K562 (cell line): ENCODE measurements around the gene DNAJB14. TPM values are rescaled to one million over a fixed set of nuclear protein-coding genes. Genes with fewer than 3 reads are reported as not detected.
A peak's percentile ranks its signal among the peaks of the same experiment; 100 is the strongest.

Experiments
- ATAC-seq: fragments of 200-7000 bp; cut with Tn5 transposase; 3 replicates; pipeline ENCODE4 v1.9.1; 2020; ENCODE audit warnings: moderate library complexity
- BruUV-seq: library from RNA; stranded (reverse); fragments of 400-500 nt; replicated peaks from 2 replicates; lab custom pipeline; 2021; lab: Mats Ljungman, UMichigan
- CTCF ChIA-PET: fragments of 300-600 bp; formaldehyde crosslinking; extraction: SDS; loops from one replicate; lab custom pipeline; 2021; ENCODE audit warnings: low intra/inter-chr PET ratio; lab: Yijun Ruan, JAX
- POLR2A ChIA-PET: fragments of 300-600, 350-650 bp; sonication (Branson Sonifier 250); formaldehyde crosslinking; extraction: SDS; loops from one replicate; lab custom pipeline; 2021; ENCODE audit warnings: antibody characterized with exemption, inconsistent platforms; lab: Yijun Ruan, JAX
- DNase-seq, 4 experiments: peaks; one replicate each; pipeline versions ENCODE4 v3.0.0 to v3.0.0-alpha.2; 2011 to 2018; ENCODE audit warnings: low spot score in 3 of 4, mixed read lengths in 3 of 4; ENCODE audit errors: extremely low read depth in 1 of 4
- FAIRE-seq: peaks from 2 replicates; lab custom pipeline; 2011; peaks lifted over from hg19 to GRCh38; lab: Jason Lieb, UNC
- H2AFZ ChIP-seq: 2 replicates; pipeline ENCODE4 v1.6.0; 2011; ENCODE audit warnings: low read depth, low read length, control low read depth, inconsistent platforms
- H3K27ac ChIP-seq: fragments of 200-600 bp; 3 replicates; pipeline ENCODE4 v1.8.0; 2011; ENCODE audit warnings: low read depth, mild to moderate bottlenecking, control low read depth, inconsistent platforms, low read length, moderate library complexity, mixed read lengths; ENCODE audit errors: extremely low read depth
- H3K27me3 ChIP-seq, 2 experiments: fragments of 300-600 bp in 1 of 2; 2 replicates in 1 of 2; 3 replicates in 1 of 2; pipeline versions ENCODE4 v1.6.0 to v1.8.0; 2011; ENCODE audit warnings: inconsistent platforms in 2 of 2, low read length in 2 of 2, mild to moderate bottlenecking in 1 of 2, mixed read lengths in 1 of 2, moderate library complexity in 1 of 2; ENCODE audit not compliant: control insufficient read depth in 2 of 2, insufficient read depth in 2 of 2
- H3K36me3 ChIP-seq: fragments of 300-600 bp; 3 replicates; pipeline ENCODE4 v1.8.0; 2011; ENCODE audit warnings: mild to moderate bottlenecking, low read length, inconsistent platforms; ENCODE audit not compliant: control insufficient read depth, insufficient read depth
- H3K4me1 ChIP-seq, 2 experiments: fragments of 200-600 bp in 1 of 2; replicated peaks in 1 of 2; 2 replicates in 1 of 2; 3 replicates in 1 of 2; pipeline versions ENCODE4 v1.5.1 to v1.8.0; 2011; ENCODE audit warnings: inconsistent platforms in 2 of 2, low read length in 2 of 2, mild to moderate bottlenecking in 1 of 2, mixed read lengths in 1 of 2, moderate library complexity in 1 of 2; ENCODE audit not compliant: control insufficient read depth in 2 of 2, insufficient read depth in 2 of 2
- H3K4me2 ChIP-seq: 2 replicates; pipeline ENCODE4 v1.6.1; 2011; ENCODE audit warnings: low read length, control low read depth, inconsistent platforms, mixed read lengths; ENCODE audit not compliant: insufficient read depth
- H3K4me3 ChIP-seq: fragments of 200-600 bp; sonication (generic), shearing (Covaris generic); 2 replicates; pipeline ENCODE4 v1.5.1; 2016; ENCODE audit warnings: control low read depth, inconsistent platforms
- H3K79me2 ChIP-seq: fragments of 200-600 bp; 3 replicates; pipeline ENCODE4 v1.8.0; 2011; ENCODE audit warnings: low read length, inconsistent platforms; ENCODE audit not compliant: control insufficient read depth, insufficient read depth
- H3K9ac ChIP-seq, 2 experiments: 2 replicates each; pipeline versions ENCODE4 v1.6.0 to v1.6.1; 2011; ENCODE audit warnings: low read depth in 2 of 2, low read length in 2 of 2, control low read depth in 1 of 2, inconsistent platforms in 1 of 2, mild to moderate bottlenecking in 1 of 2, mixed read lengths in 1 of 2; ENCODE audit not compliant: insufficient read depth in 1 of 2
- H3K9me1 ChIP-seq: one replicate; pipeline ENCODE4 v1.6.0; 2011; ENCODE audit warnings: inconsistent platforms, mild to moderate bottlenecking, low read length, moderate library complexity; ENCODE audit not compliant: control insufficient read depth, insufficient read depth
- H3K9me3 ChIP-seq: replicated peaks from 2 replicates; pipeline ENCODE4 v1.5.1; 2011; ENCODE audit warnings: low read depth, low read length, inconsistent platforms; ENCODE audit not compliant: control insufficient read depth, insufficient read depth
- H4K20me1 ChIP-seq: replicated peaks from 2 replicates; pipeline ENCODE4 v1.6.1; 2011; ENCODE audit warnings: low read length, inconsistent platforms, mixed read lengths; ENCODE audit not compliant: control insufficient read depth, insufficient read depth
- AFF1 ChIP-seq, 2 experiments: fragments of 450-650 bp; IDR thresholded peaks; 2 replicates each; pipeline ENCODE4 v1.6.1; 2018; ENCODE audit warnings: mild to moderate bottlenecking in 2 of 2, low read depth in 1 of 2; ENCODE audit not compliant: partially characterized antibody in 2 of 2
- CUX1 ChIP-seq: fragments of 200-800 bp; sonication (Bioruptor generic); IDR thresholded peaks from 2 replicates; pipeline ENCODE4 v1.6.1; 2016; ENCODE audit warnings: missing genetic modification characterization, missing compliant biosample characterization
- ZNF232 ChIP-seq: sonication (generic); formaldehyde crosslinking; IDR thresholded peaks from 2 replicates; pipeline ENCODE4 v1.8.0; 2022; ENCODE audit warnings: mild to moderate bottlenecking, missing genetic modification reagents
- WGBS: fragments of 100-300 bp; shearing (Covaris generic); methylation state at CpG from one replicate; pipeline ENCODE4 v1.1.6; 2016; ENCODE audit warnings: low coverage, mixed read lengths; ENCODE audit not compliant: insufficient coverage; ENCODE audit errors: missing lambda C conversion rate; 5-methylcytosine and 5-hydroxymethylcytosine counted together
- in situ Hi-C: fragments of 300-500 bp; cut with MboI; formaldehyde crosslinking; loops from 4 replicates; pipeline ENCODE4 v1.15.0; 2018; ENCODE audit warnings: inconsistent platforms, mixed read lengths
- intact Hi-C: fragments of 100-400 bp; cut with micrococcal nuclease; formaldehyde crosslinking; loops from 2 replicates; pipeline ENCODE4 v1.14.2; 2022
- polyA plus RNA-seq, 8 experiments: library from polyadenylated mRNA; depleted of rRNA in 4 of 8; stranded (reverse) in 5 of 8; unstranded in 3 of 8; fragments of >200 nt; fragmentation: Nextera tagmentation in 2 of 8; fragmentation: Illumina TruSeq in 1 of 8; extraction: Ambion mirVana in 2 of 8; extraction: Trizol in 1 of 8; gene quantifications; 2 replicates each; pipeline versions ENCODE4 v1.2.1 to v1.2.3, GENCODE V29; 2011 to 2014; ENCODE audit warnings: inconsistent platforms in 1 of 8, missing spikeins in 1 of 8
- total RNA-seq, 7 experiments: library from RNA; depleted of rRNA in 6 of 7; stranded (reverse); fragments of >200 nt in 6 of 7; fragmentation: Illumina TruSeq in 2 of 7; extraction: Trizol in 2 of 7; gene quantifications; 2 replicates each; pipeline versions ENCODE4 v1.2.1 to v1.2.3, GENCODE V29; 2011 to 2021; ENCODE audit warnings: low replicate concordance in 1 of 7

DNAJB14 gene
- total and polyA plus RNA-seq, 9 of the 15 experiments (the other 6 are each of a cell fraction or from before 2014, with no cell fraction given): 5.5 to 28.0 (median 12.7) TPM

- POLR2A ChIA-PET: no interaction called here
These were observed 2.4 kb downstream of the DNAJB14 start for GRCh38 chr4:99943904-99944437.

More at GRCh38 chr4:99943904-99944437, 2.4 kb downstream of the DNAJB14 start:
- intact Hi-C loops (no loop called here), in situ Hi-C loops (no loop called here)
- DNase-seq: no peak
- peaks cover 9% of the 10 kb centered on the region for H4K20me1 ChIP-seq
- no peaks in the 10 kb centered on the region for H3K27me3 ChIP-seq
- H3K9ac ChIP-seq: no peak overlapping the region
- no peaks in the 10 kb centered on the region for H3K9me3 ChIP-seq
- H3K36me3 ChIP-seq: peaks cover 31% of the 10 kb centered on the region
- peaks cover 7 to 13% of the 10 kb centered on the region in 2 experiments for H3K4me1 ChIP-seq
- H3K9me1 ChIP-seq: no peaks in the 10 kb centered on the region
- no TSS peak for BruUV-seq
- TF ChIP-seq ZNF232: no peak
- peak in 1 of 2 experiments; percentile 95 for TF ChIP-seq AFF1 (IDR thresholded peaks at IDR 0.05; ENCODE audit: low read depth in 1 of 2, partially characterized antibody in 2 of 2)
- TF ChIP-seq CUX1 (CRISPR knock-in tag): no peak
- 90% methylated on average over 2 of the region's 2 CpGs for WGBS
- peak overlapping the region; percentile 28; the same call in 1 of the 2 replicates for H3K4me2 ChIP-seq
- H3K4me3 ChIP-seq: no peak overlapping the region
- H2AFZ ChIP-seq: no peak overlapping the region
- peaks cover 86% of the 10 kb centered on the region for H3K79me2 ChIP-seq
- FAIRE-seq: no peak
- no peak overlapping the region for H3K27ac ChIP-seq
- CTCF ChIA-PET: no interaction called here
- ATAC-seq: no peak
